BJ (cell line): ENCODE data around the gene RBMS3. TPM values are rescaled to one million over a fixed set of nuclear protein-coding genes. Genes with fewer than 3 reads are reported as not detected.

Source experiments
- CTCF ChIA-PET: fragments of 350-600 bp; formaldehyde crosslinking; extraction: SDS; loops from one replicate; lab custom pipeline; 2021; ENCODE audit warnings: antibody characterized with exemption, inconsistent platforms; lab: Yijun Ruan, JAX
- POLR2A ChIA-PET: fragments of 300-600 bp; sonication (Branson Sonifier 250); formaldehyde crosslinking; extraction: SDS; loops from one replicate; lab custom pipeline; 2021; ENCODE audit warnings: antibody characterized with exemption; lab: Charles Lee
- DNase-seq: peaks from one replicate; pipeline ENCODE4 v3.0.0-alpha.2; 2011; ENCODE audit warnings: low read depth
- H3K27me3 ChIP-seq: 2 replicates; pipeline ENCODE4 v1.6.0; 2011; ENCODE audit warnings: low read length; ENCODE audit not compliant: control insufficient read depth, insufficient read depth
- H3K36me3 ChIP-seq: 2 replicates; pipeline ENCODE4 v1.5.1; 2011; ENCODE audit warnings: low read length; ENCODE audit not compliant: control insufficient read depth, insufficient read depth
- H3K4me3 ChIP-seq: 2 replicates; pipeline ENCODE4 v1.5.1; 2011; ENCODE audit warnings: low read depth, mild to moderate bottlenecking, control low read depth, low read length
- polyA plus RNA-seq: library from polyadenylated mRNA; depleted of rRNA; stranded (reverse); fragments of >200 nt; gene quantifications from 2 replicates; pipeline ENCODE4 v1.2.3, GENCODE V29; 2011
- TF ChIP-seq, protein P1 (sequence below): IDR thresholded peaks from 2 replicates; pipeline ENCODE4 v1.5.1; 2011; ENCODE audit warnings: low read depth, mild to moderate bottlenecking, control low read depth, inconsistent platforms, low read length, moderate library complexity; ENCODE audit not compliant: insufficient read depth

Gene RBMS3
- polyA plus RNA-seq, 1 experiment = 14.5 TPM

DNA sequence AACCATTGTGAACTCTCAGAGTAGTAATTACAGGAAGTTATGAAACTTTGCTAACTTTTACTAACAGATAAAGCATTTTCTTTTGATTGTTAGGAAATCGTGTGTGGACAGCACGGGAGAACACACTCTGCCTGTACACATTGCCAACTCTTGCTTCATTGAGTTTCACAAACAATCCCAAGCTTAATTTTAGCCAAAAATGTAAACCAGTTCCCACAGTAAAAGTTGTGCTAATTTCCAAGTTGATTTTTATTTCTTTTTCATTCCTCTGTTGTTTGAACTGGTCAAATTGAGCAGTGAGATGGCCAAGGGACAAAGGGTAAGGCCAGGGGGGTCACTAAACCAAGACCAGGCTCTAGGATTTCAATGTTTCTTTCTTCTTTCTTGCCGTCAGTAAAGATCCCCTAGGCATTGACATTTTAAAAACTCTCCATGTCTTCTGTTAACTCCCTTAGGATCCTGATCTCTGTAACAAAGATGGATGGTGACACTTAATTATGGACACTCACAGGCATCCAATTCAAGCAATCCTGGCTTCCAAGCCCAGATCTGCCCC lies 414.9 kb downstream of the RBMS3 start:
- TF ChIP-seq, protein P1, sequence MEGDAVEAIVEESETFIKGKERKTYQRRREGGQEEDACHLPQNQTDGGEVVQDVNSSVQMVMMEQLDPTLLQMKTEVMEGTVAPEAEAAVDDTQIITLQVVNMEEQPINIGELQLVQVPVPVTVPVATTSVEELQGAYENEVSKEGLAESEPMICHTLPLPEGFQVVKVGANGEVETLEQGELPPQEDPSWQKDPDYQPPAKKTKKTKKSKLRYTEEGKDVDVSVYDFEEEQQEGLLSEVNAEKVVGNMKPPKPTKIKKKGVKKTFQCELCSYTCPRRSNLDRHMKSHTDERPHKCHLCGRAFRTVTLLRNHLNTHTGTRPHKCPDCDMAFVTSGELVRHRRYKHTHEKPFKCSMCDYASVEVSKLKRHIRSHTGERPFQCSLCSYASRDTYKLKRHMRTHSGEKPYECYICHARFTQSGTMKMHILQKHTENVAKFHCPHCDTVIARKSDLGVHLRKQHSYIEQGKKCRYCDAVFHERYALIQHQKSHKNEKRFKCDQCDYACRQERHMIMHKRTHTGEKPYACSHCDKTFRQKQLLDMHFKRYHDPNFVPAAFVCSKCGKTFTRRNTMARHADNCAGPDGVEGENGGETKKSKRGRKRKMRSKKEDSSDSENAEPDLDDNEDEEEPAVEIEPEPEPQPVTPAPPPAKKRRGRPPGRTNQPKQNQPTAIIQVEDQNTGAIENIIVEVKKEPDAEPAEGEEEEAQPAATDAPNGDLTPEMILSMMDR = no peak
- ChIA-PET POLR2A (no interaction called here), CTCF (no interaction called here)
- Histone ChIP-seq H3K36me3 (no peaks in the 10 kb centered on the region), H3K4me3 (no peak overlapping the region), H3K27me3 (no peaks in the 10 kb centered on the region)
- DNase-seq = peak; percentile 75

DNA sequence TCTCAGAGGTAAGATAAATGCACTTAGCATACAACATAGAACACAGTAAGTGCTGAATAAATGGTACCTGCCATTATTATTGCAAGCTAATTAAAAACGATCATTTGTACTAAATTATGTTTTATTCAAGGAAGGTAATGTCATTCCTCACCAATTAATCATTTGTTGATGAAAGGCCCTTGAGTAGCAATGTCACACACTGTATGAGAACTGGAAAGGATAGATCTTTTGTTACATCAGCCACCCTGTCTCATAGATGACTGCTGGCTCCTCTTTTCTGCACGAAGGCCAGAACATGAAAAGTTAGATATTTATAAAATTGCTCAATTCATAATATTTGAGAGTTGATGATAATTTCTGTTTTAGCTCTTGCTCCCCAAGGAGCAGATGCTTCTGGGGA lies 415.4 kb downstream of the RBMS3 start:
- TF ChIP-seq, protein P1 = no peak
- POLR2A ChIA-PET = no interaction called here
- Histone ChIP-seq H3K36me3 (no peaks in the 10 kb centered on the region), H3K4me3 (no peak overlapping the region), H3K27me3 (no peaks in the 10 kb centered on the region)
- CTCF ChIA-PET = interaction anchor here (1.5 kb wide), 1 partner anchor 779 kb away, joined by 3 read pairs; no protein-coding TSS in a partner anchor
- no peak for DNase-seq

DNA sequence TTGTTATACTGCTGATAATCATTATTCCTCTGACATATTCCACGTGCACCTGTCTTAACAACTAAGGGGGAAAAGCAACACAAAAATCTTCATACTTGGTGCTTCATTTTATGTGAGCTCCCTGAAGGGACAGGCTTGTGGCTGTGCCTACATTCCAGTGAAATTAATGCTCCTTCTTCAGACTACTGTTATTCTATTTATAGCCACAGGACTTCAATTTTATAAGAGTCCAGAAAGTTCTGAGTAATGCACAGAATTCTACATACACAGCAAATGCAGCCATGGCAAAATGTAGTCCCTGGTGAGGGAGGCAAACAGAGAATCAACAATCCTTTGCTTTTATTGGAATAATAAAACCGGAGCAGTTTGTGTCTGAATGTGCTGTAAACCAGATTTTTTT lies 417.1 kb downstream of the RBMS3 start:
- TF ChIP-seq, protein P1 = no peak
- DNase-seq = peak; percentile 31
- Histone ChIP-seq H3K36me3 (no peaks in the 10 kb centered on the region), H3K4me3 (no peak overlapping the region), H3K27me3 (no peaks in the 10 kb centered on the region)
- ChIA-PET POLR2A (no interaction called here), CTCF (no interaction called here)

DNA sequence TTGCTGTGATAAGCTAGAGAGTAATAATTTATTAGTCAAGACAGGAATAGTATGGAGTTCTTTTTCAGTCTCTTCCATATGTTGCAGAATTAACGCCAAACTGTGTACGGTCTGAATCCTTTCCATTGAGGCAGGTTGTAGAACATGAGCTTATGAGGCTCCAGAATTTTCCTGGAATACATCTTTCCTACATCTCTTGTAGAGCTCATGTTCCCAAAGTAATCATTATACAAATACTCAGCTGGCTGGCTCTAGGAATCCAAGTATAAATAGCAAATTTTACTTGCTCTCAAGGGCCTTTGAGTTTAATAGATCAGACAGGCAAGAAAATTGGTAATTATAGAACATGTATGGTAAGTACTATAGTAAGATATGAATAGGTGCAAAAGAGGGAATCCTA lies 419.4 kb downstream of the RBMS3 start:
- DNase-seq = no peak
- POLR2A ChIA-PET = no interaction called here

DNA sequence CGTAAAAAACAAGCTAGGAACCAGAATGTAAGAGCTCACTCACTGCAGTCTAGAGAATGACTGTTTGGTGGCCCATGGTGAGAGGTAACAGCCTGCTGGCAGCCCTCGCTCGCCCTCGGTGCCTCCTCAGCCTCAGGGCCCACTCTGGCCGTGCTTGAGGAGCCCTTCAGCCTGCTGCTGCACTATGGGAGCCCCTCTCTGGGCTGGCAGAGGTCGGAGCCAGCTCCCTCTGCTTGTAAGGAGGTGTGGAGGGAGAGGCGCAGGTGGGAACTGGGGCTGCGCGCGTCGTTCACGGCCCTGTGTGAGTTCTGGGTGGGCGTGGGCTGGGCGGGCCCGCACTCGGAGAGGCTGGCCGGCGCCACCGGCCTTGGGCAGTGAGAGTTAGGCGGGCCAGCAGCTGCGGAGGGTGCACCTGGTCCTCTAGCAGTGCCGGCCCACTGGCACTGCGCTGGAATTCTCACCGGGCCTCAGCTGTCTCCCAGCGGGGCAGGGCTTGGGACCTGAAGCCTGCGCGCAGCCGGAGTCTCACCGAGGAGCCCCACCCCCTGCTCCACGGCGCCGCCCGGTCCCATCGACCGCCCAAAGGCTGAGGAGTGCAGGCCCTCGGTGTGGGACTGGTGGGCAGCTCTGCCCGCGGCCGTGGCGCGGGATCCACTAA lies 420.6 kb downstream of the RBMS3 start:
- POLR2A ChIA-PET = no interaction called here
- no peak overlapping the region for H3K4me3 ChIP-seq
- H3K27me3 ChIP-seq = no peaks in the 10 kb centered on the region
- TF ChIP-seq, protein P1 = no peak
- no peak for DNase-seq
- no peaks in the 10 kb centered on the region for H3K36me3 ChIP-seq
- CTCF ChIA-PET = no interaction called here

More for the DNA sequence above, 419.4 kb downstream of the RBMS3 start:
- Histone ChIP-seq H3K4me3 (no peak overlapping the region), H3K36me3 (no peaks in the 10 kb centered on the region), H3K27me3 (no peaks in the 10 kb centered on the region)
- TF ChIP-seq, protein P1 = no peak
- CTCF ChIA-PET = interaction anchor here (0.9 kb wide), 1 partner anchor 60 kb away, joined by 3 read pairs; no protein-coding TSS in a partner anchor
